Naive thymus-derived CD4-positive, alpha-beta T cell (primary cell): ENCODE results near the gene BROX. TPM values are rescaled to one million over a fixed set of nuclear protein-coding genes. Genes with fewer than 3 reads are reported as not detected.

Experiments
- ATAC-seq: fragments of 150-1000 bp; cut with Tn5 transposase; 2 replicates; pipeline ENCODE4 v1.10.0; 2021; ENCODE audit warnings: mild to moderate bottlenecking, moderate library complexity
- CTCF ChIA-PET: fragments of 350-600 bp; sonication (Branson Sonifier 250); formaldehyde crosslinking; loops from one replicate; lab custom pipeline; 2021; ENCODE audit warnings: antibody characterized with exemption; lab: Charles Lee
- POLR2A ChIA-PET: fragments of 350-600 bp; sonication (Branson Sonifier 250); formaldehyde crosslinking; loops from one replicate; lab custom pipeline; 2021; ENCODE audit warnings: antibody characterized with exemption, inconsistent platforms; lab: Charles Lee
- DNase-seq, 9 donors: peaks; one replicate each; pipeline versions ENCODE4 v3.0.0 to v3.0.0-alpha.2; 2020 to 2022; ENCODE audit warnings: mixed read lengths in 1 of 9
- H3K27ac ChIP-seq: one replicate; pipeline ENCODE4 v1.7.0; 2013; ENCODE audit warnings: mild to moderate bottlenecking, low read depth, low read length, moderate library complexity
- H3K27me3 ChIP-seq, 2 donors: one replicate each; pipeline ENCODE4 v1.7.0; 2013; ENCODE audit warnings: low read length in 2 of 2, mild to moderate bottlenecking in 2 of 2, moderate library complexity in 2 of 2; ENCODE audit not compliant: control insufficient read depth in 2 of 2, insufficient read depth in 2 of 2
- H3K36me3 ChIP-seq, 3 experiments: 1 replicate in 2 of 3; 2 replicates in 1 of 3; pipeline ENCODE4 v1.7.0; 2013; ENCODE audit warnings: low read length in 3 of 3, mild to moderate bottlenecking in 3 of 3, moderate library complexity in 1 of 3; ENCODE audit not compliant: insufficient read depth in 3 of 3, control insufficient read depth in 2 of 3
- H3K4me1 ChIP-seq, 2 donors: one replicate each; pipeline ENCODE4 v1.7.0; 2013; ENCODE audit warnings: low read length in 2 of 2, mild to moderate bottlenecking in 2 of 2, moderate library complexity in 1 of 2; ENCODE audit not compliant: control insufficient read depth in 2 of 2, insufficient read depth in 2 of 2
- H3K4me3 ChIP-seq: 2 replicates; pipeline ENCODE4 v1.7.0; 2013; ENCODE audit warnings: mild to moderate bottlenecking, low read length
- H3K9me3 ChIP-seq, 3 experiments: 1 replicate in 2 of 3; 2 replicates in 1 of 3; pipeline ENCODE4 v1.7.0; 2013; ENCODE audit warnings: low read length in 3 of 3; ENCODE audit not compliant: control insufficient read depth in 2 of 3
- H3K27ac Mint-ChIP-seq, 9 donors: one replicate each; pipeline ENCODE4 v1.8.0; 2020 to 2022; ENCODE audit warnings: mixed read lengths in 9 of 9, mild to moderate bottlenecking in 8 of 9, moderate library complexity in 5 of 9, inconsistent platforms in 2 of 9
- H3K27me3 Mint-ChIP-seq, 5 donors: one replicate each; pipeline ENCODE4 v1.8.0; 2021 to 2022; ENCODE audit warnings: mixed read lengths in 5 of 5, mild to moderate bottlenecking in 1 of 5
- H3K36me3 Mint-ChIP-seq, 5 donors: one replicate each; pipeline ENCODE4 v1.8.0; 2020 to 2022; ENCODE audit warnings: mixed read lengths in 5 of 5, mild to moderate bottlenecking in 3 of 5, inconsistent platforms in 1 of 5
- H3K4me1 Mint-ChIP-seq, 7 donors: one replicate each; pipeline ENCODE4 v1.8.0; 2020 to 2022; ENCODE audit warnings: mixed read lengths in 7 of 7, mild to moderate bottlenecking in 3 of 7, inconsistent platforms in 1 of 7
- H3K4me3 Mint-ChIP-seq, 10 donors: one replicate each; pipeline ENCODE4 v1.8.0; 2020 to 2022; ENCODE audit warnings: mild to moderate bottlenecking in 10 of 10, mixed read lengths in 10 of 10, moderate library complexity in 6 of 10, inconsistent platforms in 2 of 10
- H3K9me3 Mint-ChIP-seq, 11 donors: one replicate each; pipeline ENCODE4 v1.8.0; 2020 to 2022; ENCODE audit warnings: mixed read lengths in 11 of 11, mild to moderate bottlenecking in 4 of 11, inconsistent platforms in 1 of 11, moderate library complexity in 1 of 11
- intact Hi-C, 2 donors: fragments of 100-400 bp; cut with micrococcal nuclease; formaldehyde crosslinking; loops; one replicate each; pipeline ENCODE4 v1.15.1; 2023
- polyA plus RNA-seq, 2 donors: library from polyadenylated mRNA; unstranded; fragments of 300-500 nt; fragmentation: Illumina TruSeq; gene quantifications; one replicate each; pipeline ENCODE4 v1.2.3, GENCODE V29; 2021
- total RNA-seq, 6 experiments: library from RNA in 5 of 6; stranded (reverse) in 5 of 6; gene quantifications; 1 replicate in 5 of 6; 2 replicates in 1 of 6; pipeline ENCODE4 v1.2.3 and lab custom pipeline; 2021 to 2026

The BROX gene
- total and polyA plus RNA-seq, 7 experiments from 2014 or later: 12.7 to 58.3 (median 48.8) TPM

DNA sequence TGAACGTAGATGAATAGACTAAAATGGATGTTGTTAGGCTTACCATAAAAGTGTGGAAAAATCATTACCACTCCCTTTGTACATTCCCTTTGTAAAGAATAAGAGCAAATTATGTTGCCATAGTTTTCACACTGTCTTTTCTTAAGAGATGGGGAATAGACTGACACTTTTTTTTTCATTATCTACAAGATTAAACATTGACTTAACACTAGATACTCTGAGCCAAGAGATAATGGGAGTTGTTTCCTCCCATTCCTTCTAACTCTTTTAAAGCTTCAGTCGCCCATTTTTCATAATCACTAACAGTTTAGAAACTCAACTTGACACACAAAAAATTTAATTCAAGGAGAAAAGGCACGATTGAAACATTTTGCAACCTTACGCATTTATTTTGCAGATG, 10.2 kb upstream of the BROX start:
- Histone ChIP-seq H3K4me3 (no peak overlapping the region), H3K9me3 (no peaks in the 10 kb centered on the region), H3K27me3 (no peaks in the 10 kb centered on the region), H3K4me1 (peaks cover 0 to 13% of the 10 kb centered on the region in 2 donors), H3K36me3 (peaks cover 0 to 15% (median 8%) of the 10 kb centered on the region in 3 experiments), H3K27ac (no peak overlapping the region)
- Mint-ChIP-seq H3K27me3 (no peaks in the 10 kb centered on the region), H3K4me1 (peaks cover 24 to 55% (median 42%) of the 10 kb centered on the region in 7 donors), H3K9me3 (peaks cover 0 to 9% (median 0%) of the 10 kb centered on the region in 11 donors), H3K27ac (peak overlapping the region in 1 of 9 donors; percentile 28), H3K36me3 (peaks cover 0 to 47% (median 37%) of the 10 kb centered on the region in 5 donors), H3K4me3 (no peak overlapping the region)
- DNase-seq: no peak
- CTCF ChIA-PET: no interaction called here
- no peak for ATAC-seq
- POLR2A ChIA-PET: no interaction called here
- intact Hi-C loops: no loop called here

GRCh38 chr1:222704260-222704659, 8.1 kb upstream of the BROX start:
- Histone ChIP-seq H3K36me3 (peaks cover 0 to 15% (median 8%) of the 10 kb centered on the region in 3 experiments), H3K4me1 (peaks cover 0 to 13% of the 10 kb centered on the region in 2 donors), H3K9me3 (no peaks in the 10 kb centered on the region), H3K27me3 (no peaks in the 10 kb centered on the region), H3K27ac (no peak overlapping the region), H3K4me3 (no peak overlapping the region)
- H3K9me3 Mint-ChIP-seq: peaks cover 0 to 9% (median 0%) of the 10 kb centered on the region in 11 donors
- no peak for ATAC-seq
- no peak overlapping the region for H3K4me3 Mint-ChIP-seq
- H3K27me3 Mint-ChIP-seq: no peaks in the 10 kb centered on the region
- ChIA-PET CTCF (no interaction called here), POLR2A (interaction anchor here (1.2 kb wide), 1 partner anchor 9 kb away, joined by 4 read pairs; no protein-coding TSS in a partner anchor)
- peaks cover 32 to 64% (median 51%) of the 10 kb centered on the region in 7 donors for H3K4me1 Mint-ChIP-seq
- intact Hi-C loops: no loop called here
- no peak for DNase-seq
- H3K36me3 Mint-ChIP-seq: peaks cover 0 to 46% (median 37%) of the 10 kb centered on the region in 5 donors
- H3K27ac Mint-ChIP-seq: peak overlapping the region in 3 of 9 donors; percentile 22 to 40 (median 29)

GRCh38 chr1:222706815-222707214, 5.5 kb upstream of the BROX start:
- H3K27me3 Mint-ChIP-seq: no peaks in the 10 kb centered on the region
- ATAC-seq (peak; percentile 19), DNase-seq (no peak)
- Histone ChIP-seq H3K27ac (no peak overlapping the region), H3K27me3 (no peaks in the 10 kb centered on the region), H3K4me3 (no peak overlapping the region), H3K36me3 (peaks cover 0 to 15% (median 8%) of the 10 kb centered on the region in 3 experiments), H3K4me1 (peaks cover 11 to 25% of the 10 kb centered on the region in 2 donors), H3K9me3 (no peaks in the 10 kb centered on the region)
- POLR2A ChIA-PET: no interaction called here
- H3K4me1 Mint-ChIP-seq: peaks cover 50 to 84% (median 71%) of the 10 kb centered on the region in 7 donors
- H3K9me3 Mint-ChIP-seq: peaks cover 0 to 9% (median 0%) of the 10 kb centered on the region in 11 donors
- CTCF ChIA-PET: no interaction called here
- intact Hi-C loops: no loop called here
- H3K36me3 Mint-ChIP-seq: peaks cover 0 to 49% (median 34%) of the 10 kb centered on the region in 5 donors
- no peak overlapping the region for H3K27ac Mint-ChIP-seq
- peak overlapping the region in 2 of 10 donors; percentile 21 to 37 for H3K4me3 Mint-ChIP-seq

GRCh38 chr1:222709700-222710153, 2.6 kb upstream of the BROX start:
- H3K4me3 ChIP-seq: no peak overlapping the region
- H3K9me3 ChIP-seq: no peaks in the 10 kb centered on the region
- ChIA-PET CTCF (no interaction called here), POLR2A (interaction anchor here (0.9 to 1.9 kb wide), 3 partner anchors 9 to 45 kb away, joined by 3 to 7 read pairs (median 4); no protein-coding TSS in a partner anchor)
- H3K9me3 Mint-ChIP-seq: peaks cover 0 to 4% (median 0%) of the 10 kb centered on the region in 11 donors
- ATAC-seq (no peak), DNase-seq (no peak)
- H3K4me1 ChIP-seq: peaks cover 11 to 32% of the 10 kb centered on the region in 2 donors
- H3K4me1 Mint-ChIP-seq: peaks cover 48 to 76% (median 64%) of the 10 kb centered on the region in 7 donors
- no peaks in the 10 kb centered on the region for H3K27me3 ChIP-seq
- H3K27me3 Mint-ChIP-seq: peaks cover 0 to 2% (median 0%) of the 10 kb centered on the region in 5 donors
- intact Hi-C loops: loop anchor here (2.0 to 10.0 kb wide), 9 partner anchors 19 to 1913 kb away; partner anchors contain the start of genes CNIH4 (in 1 of the 2), DEGS1 (in 1 of the 2), DISP1 (in 1 of the 2) and NVL (in 1 of the 2)
- H3K36me3 ChIP-seq: peaks cover 0 to 14% (median 0%) of the 10 kb centered on the region in 3 experiments
- peak overlapping the region in 6 of 9 donors; percentile 46 to 100 (median 80) for H3K27ac Mint-ChIP-seq
- peaks cover 0 to 39% (median 15%) of the 10 kb centered on the region in 5 donors for H3K36me3 Mint-ChIP-seq
- H3K4me3 Mint-ChIP-seq: peak overlapping the region; percentile 34 to 100 (median 99)
- H3K27ac ChIP-seq: no peak overlapping the region

DNA sequence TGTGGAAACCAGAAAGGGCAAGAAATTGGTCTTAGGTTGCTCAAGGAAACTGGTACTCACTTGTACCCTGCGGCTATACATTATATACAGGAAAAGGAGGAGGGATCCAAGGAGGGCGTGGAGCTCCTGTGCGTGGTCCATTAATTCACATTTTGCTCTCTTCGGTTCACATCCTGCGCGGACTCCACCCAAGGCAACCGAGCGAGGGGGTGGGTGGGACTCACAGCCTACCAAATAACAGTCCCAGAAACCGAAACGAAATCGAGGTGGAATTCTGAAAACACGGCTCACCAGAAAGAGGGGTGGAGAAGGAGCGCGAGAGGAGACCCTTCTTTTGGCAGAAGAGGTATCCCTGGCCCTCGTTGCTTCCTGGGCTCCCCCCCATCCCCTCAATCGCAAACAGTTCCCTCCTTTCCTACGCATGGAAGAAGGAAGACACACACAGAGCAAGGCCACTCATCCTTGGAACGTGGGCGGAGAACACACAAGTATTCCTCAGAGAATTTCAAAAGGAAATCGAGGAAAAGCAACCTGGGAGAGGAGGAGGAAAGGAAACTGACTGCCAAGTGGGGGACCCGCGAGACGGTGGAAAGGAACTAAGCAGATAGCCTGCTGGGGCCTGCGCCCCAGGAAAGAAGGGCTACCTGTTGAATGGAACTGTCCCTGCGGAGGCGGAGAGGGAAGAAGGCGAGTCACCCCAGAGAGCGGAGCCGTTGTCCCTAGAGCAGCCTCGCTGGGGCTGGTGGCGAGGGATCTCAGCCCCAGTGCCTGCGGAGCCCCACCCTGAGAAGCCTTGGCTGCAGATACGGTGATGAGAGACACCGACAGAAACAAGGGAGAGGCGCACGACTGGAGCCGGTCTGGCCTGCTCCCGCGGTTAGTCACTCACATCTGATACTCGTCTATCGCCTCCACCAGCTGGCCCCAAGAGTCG, 778 bp upstream of the BROX start:
- H3K9me3 Mint-ChIP-seq: peaks cover 0 to 4% (median 0%) of the 10 kb centered on the region in 11 donors
- intact Hi-C loops: loop anchor here (1.0 to 10.0 kb wide), 17 partner anchors 21 to 1911 kb away; partner anchors contain the start of genes DEGS1 (in 2 of the 2), DISP1 (in 2 of the 2), CNIH4 (in 1 of the 2) and NVL (in 1 of the 2)
- peak overlapping the region; percentile 97 to 100 (median 99) for H3K27ac Mint-ChIP-seq

More for the DNA sequence above, 778 bp upstream of the BROX start:
- Histone ChIP-seq H3K9me3 (no peaks in the 10 kb centered on the region), H3K4me3 (peak overlapping the region; percentile 91), H3K36me3 (peaks cover 0 to 19% (median 0%) of the 10 kb centered on the region in 3 experiments), H3K27me3 (no peaks in the 10 kb centered on the region), H3K27ac (peak overlapping the region; percentile 100), H3K4me1 (peaks cover 11 to 22% of the 10 kb centered on the region in 2 donors)
- DNase-seq (peak; percentile 21 to 70 (median 60)), ATAC-seq (peak; percentile 29)
- Mint-ChIP-seq H3K4me1 (peaks cover 36 to 67% (median 57%) of the 10 kb centered on the region in 7 donors), H3K27me3 (peaks cover 0 to 2% (median 0%) of the 10 kb centered on the region in 5 donors), H3K36me3 (peaks cover 5 to 35% (median 13%) of the 10 kb centered on the region in 5 donors), H3K4me3 (peak overlapping the region; percentile 92 to 100 (median 99))
- POLR2A ChIA-PET: interaction anchor here (0.7 to 2.5 kb wide), 25 partner anchors 8 to 1134 kb away, joined by 3 to 45 read pairs (median 5); partner anchors contain the start of gene TP53BP2
- CTCF ChIA-PET: interaction anchor here (0.5 to 1.9 kb wide), 5 partner anchors 57 to 93 kb away, joined by 3 to 6 read pairs (median 5); no protein-coding TSS in a partner anchor
